Fibroblast of lung (primary cell): ENCODE data around the gene SH3PXD2A.

Experiments used
- CTCF ChIP-seq, 2 donors: IDR thresholded peaks in 1 of 2; conservative IDR thresholded peaks in 1 of 2; 1 replicate in 1 of 2; 2 replicates in 1 of 2; pipeline ENCODE4 v1.5.1; 2011 to 2012; ENCODE audit warnings: low read length in 2 of 2, control low read depth in 1 of 2, inconsistent platforms in 1 of 2, low read depth in 1 of 2, mild to moderate bottlenecking in 1 of 2
- EZH2 ChIP-seq: IDR thresholded peaks from 2 replicates; pipeline ENCODE4 v1.5.1; 2012; ENCODE audit warnings: low read length, control low read depth, mild to moderate bottlenecking; ENCODE audit errors: missing control alignments

- no peak for TF ChIP-seq CTCF (conservative IDR thresholded peaks at IDR 0.05 in 1 of 2, IDR thresholded peaks at IDR 0.05 in 1 of 2; ENCODE audit: low read depth in 1 of 2, low read length in 2 of 2)
- TF ChIP-seq EZH2: no peak
These were observed 221.5 kb downstream of the SH3PXD2A start for GRCh38 chr10:103633846-103634245.
